Caco-2 (cell line): ENCODE results near the gene MUC6. TPM values are rescaled to one million over a fixed set of nuclear protein-coding genes. Genes with fewer than 3 reads are reported as not detected.

Experiments used
- BruUV-seq: library from RNA; stranded (reverse); fragments of 400-500 nt; replicated peaks from 2 replicates; lab custom pipeline; 2021; lab: Mats Ljungman, UMichigan
- CTCF ChIA-PET: fragments of 300-600 bp; sonication (Branson Sonifier 250); formaldehyde crosslinking; loops from one replicate; lab custom pipeline; 2022; ENCODE audit warnings: antibody characterized with exemption; lab: Charles Lee
- POLR2A ChIA-PET: fragments of 300-600 bp; sonication (Branson Sonifier 250); formaldehyde crosslinking; loops from one replicate; lab custom pipeline; 2022; ENCODE audit warnings: antibody characterized with exemption; lab: Charles Lee
- DNase-seq, 2 experiments: peaks; one replicate each; pipeline versions ENCODE4 v3.0.0 to v3.0.0-alpha.2; 2020 to 2022
- H3K27me3 ChIP-seq: replicated peaks from 2 replicates; pipeline ENCODE4 v1.6.0; 2011; ENCODE audit warnings: low read length; ENCODE audit not compliant: control insufficient read depth, insufficient read depth
- H3K36me3 ChIP-seq: 2 replicates; pipeline ENCODE4 v1.5.1; 2011; ENCODE audit warnings: low read length; ENCODE audit not compliant: control insufficient read depth, insufficient read depth
- H3K4me1 ChIP-seq: fragments of 250-450 bp; sonication (Bioruptor Pico); 2 replicates; pipeline ENCODE4 v1.5.1; 2020; ENCODE audit warnings: mild to moderate bottlenecking
- H3K4me3 ChIP-seq: 2 replicates; pipeline ENCODE4 v1.5.1; 2011; ENCODE audit warnings: low read depth, mild to moderate bottlenecking, control low read depth, low read length
- H3K9me3 ChIP-seq: fragments of 250-450 bp; sonication (Bioruptor Pico); 2 replicates; pipeline ENCODE4 v1.5.1; 2020; ENCODE audit warnings: mild to moderate bottlenecking, moderate library complexity
- H3K27ac Mint-ChIP-seq: one replicate; pipeline ENCODE4 v1.8.0; 2022; ENCODE audit warnings: mixed read lengths; ENCODE audit not compliant: unreplicated experiment
- H3K27me3 Mint-ChIP-seq: one replicate; pipeline ENCODE4 v1.8.0; 2022; ENCODE audit warnings: mixed read lengths; ENCODE audit not compliant: insufficient read depth, unreplicated experiment
- H3K36me3 Mint-ChIP-seq: one replicate; pipeline ENCODE4 v1.8.0; 2022; ENCODE audit warnings: mild to moderate bottlenecking, mixed read lengths; ENCODE audit not compliant: insufficient read depth, unreplicated experiment
- H3K4me1 Mint-ChIP-seq: one replicate; pipeline ENCODE4 v1.8.0; 2022; ENCODE audit warnings: low read depth, mixed read lengths; ENCODE audit not compliant: unreplicated experiment
- H3K4me3 Mint-ChIP-seq: one replicate; pipeline ENCODE4 v1.8.0; 2022; ENCODE audit warnings: mild to moderate bottlenecking, moderate library complexity, mixed read lengths; ENCODE audit not compliant: unreplicated experiment
- H3K9me3 Mint-ChIP-seq: one replicate; pipeline ENCODE4 v1.8.0; 2022; ENCODE audit warnings: mixed read lengths; ENCODE audit not compliant: unreplicated experiment
- intact Hi-C: fragments of 100-400 bp; cut with micrococcal nuclease; formaldehyde crosslinking; loops from one replicate; pipeline ENCODE4 v1.10.0; 2022; ENCODE audit not compliant: unreplicated experiment
- total RNA-seq: library from RNA; stranded (reverse); gene quantifications from 2 replicates; pipeline ENCODE4 v1.2.3, GENCODE V29; 2022
- TF ChIP-seq, protein P1 (sequence below), 2 experiments: fragments of 200-600 bp in 1 of 2; IDR thresholded peaks; 1 replicate in 1 of 2; 2 replicates in 1 of 2; pipeline versions ENCODE4 v1.5.1 to v1.8.0; 2011 to 2022; ENCODE audit warnings: antibody characterized with exemption in 1 of 2, control low read depth in 1 of 2, inconsistent platforms in 1 of 2, low read depth in 1 of 2, low read length in 1 of 2, mild to moderate bottlenecking in 1 of 2, moderate library complexity in 1 of 2; ENCODE audit not compliant: insufficient read depth in 1 of 2, severe bottlenecking in 1 of 2, unreplicated experiment in 1 of 2

Gene MUC6
- total RNA-seq, 1 experiment from 2014 or later, result not detected

DNA sequence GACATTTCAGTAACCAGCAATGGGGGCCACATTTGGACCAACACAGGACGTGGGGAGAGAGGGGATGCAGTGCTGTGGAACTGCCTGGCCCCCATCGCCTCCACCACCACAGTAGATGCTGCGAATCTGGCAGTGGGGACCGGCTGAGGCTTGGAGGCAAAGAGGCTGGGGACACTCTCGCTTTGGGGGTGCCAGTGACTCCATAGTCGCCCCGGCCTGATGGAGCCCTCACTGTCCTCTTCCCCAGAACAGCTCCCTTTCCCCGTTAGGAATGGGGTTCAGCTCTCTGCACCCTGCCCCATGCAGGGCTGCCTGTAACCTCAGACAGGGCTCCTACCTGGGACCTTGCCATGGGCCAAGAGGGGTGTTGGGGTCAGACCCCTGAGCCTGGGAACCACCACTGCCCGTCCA lies 36.3 kb upstream of the MUC6 start:
- Mint-ChIP-seq H3K9me3 (peaks cover 14% of the 10 kb centered on the region), H3K4me3 (no peak overlapping the region), H3K27me3 (peaks cover 2% of the 10 kb centered on the region), H3K36me3 (no peaks in the 10 kb centered on the region), H3K27ac (no peak overlapping the region), H3K4me1 (no peaks in the 10 kb centered on the region)
- Histone ChIP-seq H3K4me1 (no peaks in the 10 kb centered on the region), H3K4me3 (no peak overlapping the region), H3K27me3 (no peaks in the 10 kb centered on the region), H3K36me3 (no peaks in the 10 kb centered on the region), H3K9me3 (no peaks in the 10 kb centered on the region)
- ChIA-PET POLR2A (no interaction called here), CTCF (no interaction called here)
- no peak for DNase-seq
- intact Hi-C loops, result no loop called here
- no TSS peak for BruUV-seq
- TF ChIP-seq, protein P1, sequence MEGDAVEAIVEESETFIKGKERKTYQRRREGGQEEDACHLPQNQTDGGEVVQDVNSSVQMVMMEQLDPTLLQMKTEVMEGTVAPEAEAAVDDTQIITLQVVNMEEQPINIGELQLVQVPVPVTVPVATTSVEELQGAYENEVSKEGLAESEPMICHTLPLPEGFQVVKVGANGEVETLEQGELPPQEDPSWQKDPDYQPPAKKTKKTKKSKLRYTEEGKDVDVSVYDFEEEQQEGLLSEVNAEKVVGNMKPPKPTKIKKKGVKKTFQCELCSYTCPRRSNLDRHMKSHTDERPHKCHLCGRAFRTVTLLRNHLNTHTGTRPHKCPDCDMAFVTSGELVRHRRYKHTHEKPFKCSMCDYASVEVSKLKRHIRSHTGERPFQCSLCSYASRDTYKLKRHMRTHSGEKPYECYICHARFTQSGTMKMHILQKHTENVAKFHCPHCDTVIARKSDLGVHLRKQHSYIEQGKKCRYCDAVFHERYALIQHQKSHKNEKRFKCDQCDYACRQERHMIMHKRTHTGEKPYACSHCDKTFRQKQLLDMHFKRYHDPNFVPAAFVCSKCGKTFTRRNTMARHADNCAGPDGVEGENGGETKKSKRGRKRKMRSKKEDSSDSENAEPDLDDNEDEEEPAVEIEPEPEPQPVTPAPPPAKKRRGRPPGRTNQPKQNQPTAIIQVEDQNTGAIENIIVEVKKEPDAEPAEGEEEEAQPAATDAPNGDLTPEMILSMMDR (IDR thresholded peaks at IDR 0.05; ENCODE audit: insufficient read depth in 1 of 2, low read depth in 1 of 2, low read length in 1 of 2, severe bottlenecking in 1 of 2, unreplicated experiment in 1 of 2), result no peak

DNA sequence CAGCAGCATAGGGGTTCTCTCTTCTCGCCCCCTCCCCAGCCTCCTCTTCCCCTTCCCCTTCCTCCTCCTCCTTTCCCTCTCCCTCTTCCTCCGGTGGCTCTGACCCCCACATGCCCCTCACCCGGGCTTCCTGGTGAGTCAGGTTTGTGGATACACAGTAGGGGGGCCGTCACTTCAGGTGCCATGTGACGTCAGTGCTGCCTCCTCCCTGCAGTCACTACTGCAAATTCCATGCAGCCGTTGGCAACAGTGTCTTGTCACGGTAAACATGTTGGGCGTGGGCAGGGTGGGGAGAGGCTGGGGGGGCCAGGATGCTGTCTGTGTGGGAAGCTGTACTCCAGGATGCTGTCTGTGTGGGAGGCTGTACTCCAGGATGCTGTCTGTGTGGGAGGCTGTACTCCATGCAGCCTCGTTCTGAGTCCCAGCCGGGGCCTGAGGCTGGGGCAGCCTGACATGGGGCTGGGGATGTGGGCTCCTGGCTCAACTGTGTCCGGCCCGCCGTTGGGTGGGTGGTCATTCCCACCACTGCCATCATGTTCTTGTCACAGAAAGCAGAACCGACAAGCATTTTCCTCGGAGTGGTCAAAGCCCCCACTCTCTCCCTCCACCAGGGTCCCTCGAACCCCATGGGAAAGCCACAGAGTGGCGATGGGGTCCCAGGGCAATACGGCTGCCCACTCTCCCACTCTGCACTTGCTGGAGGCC lies 35.8 kb upstream of the MUC6 start:
- no TSS peak for BruUV-seq
- Mint-ChIP-seq H3K9me3 (peaks cover 14% of the 10 kb centered on the region), H3K4me1 (no peaks in the 10 kb centered on the region), H3K36me3 (no peaks in the 10 kb centered on the region), H3K27me3 (peaks cover 2% of the 10 kb centered on the region), H3K27ac (no peak overlapping the region), H3K4me3 (no peak overlapping the region)
- no peaks in the 10 kb centered on the region for H3K9me3 ChIP-seq
- CTCF ChIA-PET, result no interaction called here
- intact Hi-C loops, result no loop called here
- no peaks in the 10 kb centered on the region for H3K27me3 ChIP-seq
- no peaks in the 10 kb centered on the region for H3K4me1 ChIP-seq
- peak in 1 of 2 experiments; percentile 38 for DNase-seq
- TF ChIP-seq, protein P1 (IDR thresholded peaks at IDR 0.05; ENCODE audit: insufficient read depth in 1 of 2, low read depth in 1 of 2, low read length in 1 of 2, severe bottlenecking in 1 of 2, unreplicated experiment in 1 of 2), result no peak
- H3K36me3 ChIP-seq, result no peaks in the 10 kb centered on the region
- POLR2A ChIA-PET, result no interaction called here
- no peak overlapping the region for H3K4me3 ChIP-seq

DNA sequence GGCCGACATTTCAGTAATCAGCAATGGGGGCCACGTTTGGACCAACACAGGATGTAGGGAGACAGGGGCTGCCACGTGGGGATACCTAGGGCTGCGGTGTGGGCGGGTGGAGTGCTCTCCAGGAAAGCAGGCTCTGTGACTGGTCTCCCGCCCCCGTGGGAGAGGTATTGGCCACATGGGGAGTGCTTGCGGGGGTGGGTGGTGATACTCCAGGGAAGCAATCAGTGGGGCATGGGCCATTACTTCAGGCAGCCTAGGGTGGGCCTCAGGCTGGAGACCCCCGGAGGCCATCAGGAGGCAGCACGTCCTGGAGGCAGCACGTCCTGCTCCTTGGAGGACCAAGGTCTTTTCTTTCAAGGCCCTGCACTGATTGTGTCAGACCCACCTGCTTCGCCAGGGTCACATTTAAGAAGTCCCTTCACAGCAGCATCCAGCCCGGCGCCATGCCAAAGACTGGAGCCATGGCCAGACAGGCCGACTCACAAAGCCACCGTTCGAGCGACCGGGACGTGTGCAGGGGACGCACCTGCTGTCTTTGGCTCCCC lies 35.1 kb upstream of the MUC6 start:
- Histone ChIP-seq H3K9me3 (no peaks in the 10 kb centered on the region), H3K4me1 (no peaks in the 10 kb centered on the region), H3K27me3 (no peaks in the 10 kb centered on the region), H3K36me3 (no peaks in the 10 kb centered on the region), H3K4me3 (no peak overlapping the region)
- peaks cover 2% of the 10 kb centered on the region for H3K27me3 Mint-ChIP-seq
- ChIA-PET CTCF (no interaction called here), POLR2A (no interaction called here)
- H3K9me3 Mint-ChIP-seq, result peaks cover 14% of the 10 kb centered on the region
- H3K4me1 Mint-ChIP-seq, result no peaks in the 10 kb centered on the region
- no TSS peak for BruUV-seq
- no peak overlapping the region for H3K4me3 Mint-ChIP-seq
- DNase-seq, result peak in 1 of 2 experiments; percentile 22
- TF ChIP-seq, protein P1 (IDR thresholded peaks at IDR 0.05; ENCODE audit: insufficient read depth in 1 of 2, low read depth in 1 of 2, low read length in 1 of 2, severe bottlenecking in 1 of 2, unreplicated experiment in 1 of 2), result no peak
- no peak overlapping the region for H3K27ac Mint-ChIP-seq
- no peaks in the 10 kb centered on the region for H3K36me3 Mint-ChIP-seq
- intact Hi-C loops, result no loop called here
